Prostate gland (tissue), 2 donors: Measurements from ENCODE around the gene CARS2. TPM values are rescaled to one million over a fixed set of nuclear protein-coding genes. Genes with fewer than 3 reads are reported as not detected.
A peak's percentile ranks its signal among the peaks of the same experiment; 100 is the strongest.

ENCODE experiments used
- DNase-seq: peaks from one replicate; pipeline ENCODE4 v3.0.0-alpha.2; 2019; ENCODE audit warnings: low spot score
- H3K27ac ChIP-seq, 2 donors: fragments of 200-600 bp; sonication (generic); 2 replicates each; pipeline ENCODE4 v1.5.1; 2017 to 2019
- H3K27me3 ChIP-seq: fragments of 200-600 bp; sonication (generic); replicated peaks from 2 replicates; pipeline ENCODE4 v1.5.1; 2019; ENCODE audit not compliant: insufficient read depth
- H3K36me3 ChIP-seq, 2 donors: fragments of 200-600 bp; sonication (generic); 1 replicate in 1 of 2; 2 replicates in 1 of 2; pipeline versions ENCODE4 v1.5.1 to v1.8.1; 2017 to 2019
- H3K4me1 ChIP-seq: fragments of 200-600 bp; sonication (generic); replicated peaks from 2 replicates; pipeline ENCODE4 v1.5.1; 2019
- H3K4me3 ChIP-seq, 2 donors: fragments of 200-600 bp; sonication (generic); 2 replicates each; pipeline ENCODE4 v1.5.1; 2017 to 2019
- H3K9me3 ChIP-seq: fragments of 200-600 bp; sonication (generic); 2 replicates; pipeline ENCODE4 v1.5.1; 2017
- POLR2A ChIP-seq: fragments of 450-650 bp; IDR thresholded peaks from one replicate; pipeline ENCODE4 v1.6.1; 2016; ENCODE audit warnings: antibody characterized with exemption, mild to moderate bottlenecking
- POLR2AphosphoS5 ChIP-seq: sonication (generic); formaldehyde crosslinking; IDR thresholded peaks from one replicate; pipeline ENCODE4 v1.6.1; 2017; ENCODE audit warnings: antibody characterized with exemption
- WGBS: methylation state at CpG from one replicate; pipeline ENCODE4 v1.1.5; 2018; 5-methylcytosine and 5-hydroxymethylcytosine counted together
- intact Hi-C: fragments of 100-400 bp; cut with DNase I; formaldehyde crosslinking; loops from one replicate; pipeline ENCODE4 v1.14.2; 2022
- total RNA-seq, 2 donors: library from RNA; depleted of rRNA; stranded (reverse); fragments of >200 nt; gene quantifications; one replicate each; pipeline ENCODE4 v1.1.0, GENCODE V29; 2016
- TF ChIP-seq, protein P1 (sequence below), 4 experiments: fragments of 200-600 bp in 2 of 4; fragments of 450-650 bp in 2 of 4; sonication (generic) in 2 of 4; IDR thresholded peaks; 1 replicate in 3 of 4; 2 replicates in 1 of 4; pipeline ENCODE4 v1.5.1; 2016 to 2019; ENCODE audit warnings: antibody characterized with exemption in 4 of 4, mild to moderate bottlenecking in 2 of 4, moderate library complexity in 2 of 4

The CARS2 gene
- total RNA-seq, 2 donors from 2014 or later: 40.5 to 85.5 TPM

DNA sequence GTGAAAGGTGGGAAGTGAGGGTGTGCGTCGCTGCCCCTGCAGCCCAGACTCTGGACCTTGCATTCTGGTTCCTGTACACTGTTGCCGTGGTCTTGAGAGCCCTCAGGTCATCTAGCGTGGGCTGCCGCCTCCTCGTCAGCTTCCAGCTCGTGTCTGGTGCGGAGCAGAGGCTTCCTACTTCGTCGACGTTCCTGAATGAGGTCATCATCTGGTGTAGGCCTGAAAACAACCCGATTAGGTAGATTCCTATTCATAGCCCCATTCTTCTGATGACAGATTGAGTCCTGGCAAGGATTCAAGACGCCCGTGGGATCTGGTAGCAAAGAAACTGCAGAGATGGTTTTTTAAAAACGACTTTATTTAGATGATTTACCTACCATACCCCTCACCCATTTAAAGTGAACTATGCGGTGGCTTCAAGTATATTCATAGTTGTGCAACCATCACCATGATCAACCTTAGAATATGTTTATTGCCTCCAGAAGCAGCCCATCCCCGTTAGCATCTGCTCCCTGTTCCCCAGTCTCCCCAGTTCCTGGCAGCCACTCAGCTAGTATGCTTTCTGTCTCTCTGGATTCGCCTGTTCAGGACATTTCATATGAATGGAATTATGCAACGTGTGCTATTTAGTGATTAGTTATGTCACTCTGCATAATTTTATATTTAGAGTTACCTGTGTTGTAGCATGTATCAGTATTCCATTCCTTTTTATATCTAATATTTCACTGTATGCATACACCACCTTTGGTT is 76.8 kb downstream of the CARS2 start:
- 85% methylated on average over 19 of the region's 19 CpGs for WGBS
- Histone ChIP-seq H3K9me3 (no peaks in the 10 kb centered on the region), H3K4me1 (peaks cover 11% of the 10 kb centered on the region), H3K36me3 (no peaks in the 10 kb centered on the region), H3K27me3 (no peaks in the 10 kb centered on the region), H3K27ac (no peak overlapping the region), H3K4me3 (no peak overlapping the region)
- intact Hi-C loops: no loop called here
- no peak for TF ChIP-seq POLR2AphosphoS5
- TF ChIP-seq, protein P1, sequence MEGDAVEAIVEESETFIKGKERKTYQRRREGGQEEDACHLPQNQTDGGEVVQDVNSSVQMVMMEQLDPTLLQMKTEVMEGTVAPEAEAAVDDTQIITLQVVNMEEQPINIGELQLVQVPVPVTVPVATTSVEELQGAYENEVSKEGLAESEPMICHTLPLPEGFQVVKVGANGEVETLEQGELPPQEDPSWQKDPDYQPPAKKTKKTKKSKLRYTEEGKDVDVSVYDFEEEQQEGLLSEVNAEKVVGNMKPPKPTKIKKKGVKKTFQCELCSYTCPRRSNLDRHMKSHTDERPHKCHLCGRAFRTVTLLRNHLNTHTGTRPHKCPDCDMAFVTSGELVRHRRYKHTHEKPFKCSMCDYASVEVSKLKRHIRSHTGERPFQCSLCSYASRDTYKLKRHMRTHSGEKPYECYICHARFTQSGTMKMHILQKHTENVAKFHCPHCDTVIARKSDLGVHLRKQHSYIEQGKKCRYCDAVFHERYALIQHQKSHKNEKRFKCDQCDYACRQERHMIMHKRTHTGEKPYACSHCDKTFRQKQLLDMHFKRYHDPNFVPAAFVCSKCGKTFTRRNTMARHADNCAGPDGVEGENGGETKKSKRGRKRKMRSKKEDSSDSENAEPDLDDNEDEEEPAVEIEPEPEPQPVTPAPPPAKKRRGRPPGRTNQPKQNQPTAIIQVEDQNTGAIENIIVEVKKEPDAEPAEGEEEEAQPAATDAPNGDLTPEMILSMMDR (IDR thresholded peaks at IDR 0.05): no peak
- no peak for TF ChIP-seq POLR2A
- no peak for DNase-seq

DNA sequence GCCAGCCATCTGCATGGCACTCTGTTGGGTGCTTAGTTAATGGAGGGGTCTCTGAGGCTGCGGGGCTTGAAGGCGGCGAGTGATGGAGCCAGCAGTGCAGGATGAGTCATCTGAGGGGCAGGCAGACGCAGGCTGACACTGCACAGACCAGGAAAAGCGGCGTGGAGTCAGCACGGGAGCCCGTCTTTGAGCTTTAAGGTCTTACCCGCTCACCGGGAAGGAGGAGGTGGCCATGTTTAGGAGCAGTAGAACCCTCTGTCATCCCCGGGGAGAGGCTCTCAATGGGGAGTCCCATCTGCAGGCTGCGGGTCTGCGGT is 77.5 kb downstream of the CARS2 start:
- H3K36me3 ChIP-seq: no peaks in the 10 kb centered on the region
- no peak overlapping the region for H3K27ac ChIP-seq
- TF ChIP-seq, protein P1 (IDR thresholded peaks at IDR 0.05): no peak
- TF ChIP-seq POLR2AphosphoS5 (no peak), POLR2A (no peak)

DNA sequence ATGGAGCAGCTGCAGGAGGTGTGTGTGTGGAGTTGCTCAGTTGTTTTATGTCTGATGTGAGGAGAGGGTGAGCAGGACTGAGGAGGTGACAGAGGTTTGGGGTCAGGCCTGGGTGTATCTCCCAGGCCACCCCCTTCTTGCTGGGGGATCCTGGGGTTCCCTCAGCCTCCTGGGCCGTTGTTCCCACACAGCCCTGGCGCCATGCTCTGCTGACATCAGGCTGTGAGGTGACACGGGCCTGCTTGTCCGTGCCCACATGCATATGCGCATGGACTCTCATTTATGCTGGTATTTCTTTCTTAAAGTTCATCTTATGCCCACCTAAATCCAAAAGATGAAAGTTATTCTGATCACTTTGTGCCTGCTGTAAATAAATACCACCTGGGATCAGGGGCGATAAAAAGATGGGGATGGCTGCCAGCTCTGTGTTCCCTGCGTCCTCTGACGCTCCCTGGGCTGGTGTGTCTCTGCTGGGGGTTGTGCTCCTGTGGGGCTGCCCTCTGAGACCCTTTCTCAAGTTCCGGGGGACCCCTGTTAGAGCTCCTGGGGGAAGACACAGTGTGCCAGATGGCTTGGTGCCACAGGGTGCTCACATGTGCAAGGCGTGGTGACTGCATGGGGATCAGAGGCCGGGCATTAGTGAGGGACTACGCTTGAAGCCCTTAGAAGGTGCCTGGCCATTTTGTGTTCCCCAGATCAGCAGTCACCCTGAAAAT is 78.0 kb downstream of the CARS2 start:
- no peaks in the 10 kb centered on the region for H3K36me3 ChIP-seq
- no peak overlapping the region for H3K27ac ChIP-seq
- TF ChIP-seq, protein P1 (IDR thresholded peaks at IDR 0.05): no peak
- TF ChIP-seq POLR2AphosphoS5: no peak
- TF ChIP-seq POLR2A: no peak
- peaks cover 11% of the 10 kb centered on the region for H3K4me1 ChIP-seq
- intact Hi-C loops: no loop called here
- no peak overlapping the region for H3K4me3 ChIP-seq
- 78% methylated on average over 11 of the region's 12 CpGs for WGBS
- no peaks in the 10 kb centered on the region for H3K27me3 ChIP-seq
- no peaks in the 10 kb centered on the region for H3K9me3 ChIP-seq
- DNase-seq: no peak

More for the DNA sequence above, 77.5 kb downstream of the CARS2 start:
- H3K9me3 ChIP-seq: no peaks in the 10 kb centered on the region
- no peaks in the 10 kb centered on the region for H3K27me3 ChIP-seq
- WGBS: 78% methylated on average over 13 of the region's 13 CpGs
- H3K4me3 ChIP-seq: no peak overlapping the region
- intact Hi-C loops: no loop called here
- no peak for DNase-seq
- peaks cover 11% of the 10 kb centered on the region for H3K4me1 ChIP-seq

DNA sequence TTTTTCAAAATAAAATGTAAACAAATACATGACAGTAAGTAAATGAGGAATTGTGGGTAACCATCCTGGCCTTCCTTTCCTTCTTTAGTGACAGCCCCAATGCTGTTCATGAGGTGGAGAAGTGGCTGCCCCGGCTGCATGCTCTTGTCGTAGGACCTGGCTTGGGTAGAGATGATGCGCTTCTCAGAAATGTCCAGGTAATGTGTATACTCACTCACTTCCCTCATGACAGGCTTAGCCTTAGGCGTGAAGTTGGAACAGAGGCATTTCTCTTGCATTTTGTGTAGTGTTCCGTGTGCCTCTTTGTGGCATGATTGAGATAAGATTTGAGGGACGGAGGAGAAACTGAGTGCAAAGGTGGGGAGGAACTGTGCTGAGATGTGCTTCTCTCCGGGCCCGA is 78.6 kb downstream of the CARS2 start:
- 92% methylated on average over 8 of the region's 8 CpGs for WGBS
- TF ChIP-seq POLR2AphosphoS5 (no peak), POLR2A (no peak)
- TF ChIP-seq, protein P1 (IDR thresholded peaks at IDR 0.05): no peak
- H3K9me3 ChIP-seq: no peaks in the 10 kb centered on the region
- H3K4me3 ChIP-seq: no peak overlapping the region
- no peaks in the 10 kb centered on the region for H3K27me3 ChIP-seq
- peaks cover 11% of the 10 kb centered on the region for H3K4me1 ChIP-seq
- DNase-seq: no peak
- peaks cover 0 to 3% of the 10 kb centered on the region in 2 donors for H3K36me3 ChIP-seq
- intact Hi-C loops: no loop called here
- no peak overlapping the region for H3K27ac ChIP-seq

DNA sequence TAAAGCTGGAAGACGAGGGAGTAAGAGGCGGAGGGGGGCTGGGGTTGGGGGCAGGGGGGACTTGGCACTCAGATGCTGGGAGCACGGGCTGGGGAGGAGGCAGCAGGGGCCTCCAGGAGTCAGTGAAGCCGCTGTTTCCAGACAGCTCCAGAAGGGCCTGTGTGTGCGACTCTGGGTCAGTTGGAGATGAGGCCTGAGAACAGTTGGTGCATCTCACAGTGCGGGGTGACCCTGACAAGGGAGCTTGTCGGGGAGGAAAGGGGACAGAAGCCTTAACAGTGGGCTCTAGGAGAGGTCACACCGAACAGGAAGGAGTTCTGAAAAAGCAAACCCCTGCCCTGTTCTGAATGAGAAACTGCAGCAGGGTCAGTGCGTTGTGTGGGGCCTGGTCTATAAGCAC is 79.4 kb downstream of the CARS2 start:
- Histone ChIP-seq H3K27ac (peak overlapping the region in 1 of 2 donors; percentile 77), H3K4me3 (no peak overlapping the region), H3K4me1 (peaks cover 8% of the 10 kb centered on the region), H3K36me3 (peaks cover 0 to 3% of the 10 kb centered on the region in 2 donors), H3K27me3 (no peaks in the 10 kb centered on the region), H3K9me3 (no peaks in the 10 kb centered on the region)
- no peak for DNase-seq
- TF ChIP-seq, protein P1 (IDR thresholded peaks at IDR 0.05): no peak
- no peak for TF ChIP-seq POLR2AphosphoS5
- TF ChIP-seq POLR2A: no peak
- intact Hi-C loops: no loop called here
- WGBS: 86% methylated on average over 9 of the region's 9 CpGs
